Breast epithelium (tissue), 4 donors: Measurements from ENCODE around the gene PHC2. TPM values are rescaled to one million over a fixed set of nuclear protein-coding genes. Genes with fewer than 3 reads are reported as not detected.

Experiments
- DNase-seq, 2 donors: peaks; one replicate each; pipeline ENCODE4 v3.0.0-alpha.2; 2019; ENCODE audit warnings: low spot score in 2 of 2
- H3K27ac ChIP-seq, 2 donors: fragments of 200-600 bp; sonication (generic) in 1 of 2; one replicate each; pipeline ENCODE4 v1.5.1; 2016 to 2019; ENCODE audit warnings: mild to moderate bottlenecking in 1 of 2
- H3K27me3 ChIP-seq, 2 donors: fragments of 200-600 bp; sonication (generic) in 1 of 2; one replicate each; pipeline versions ENCODE4 v1.5.1 to v1.6.0; 2017 to 2019; ENCODE audit warnings: control low read depth in 1 of 2, mild to moderate bottlenecking in 1 of 2
- H3K36me3 ChIP-seq: fragments of 200-600 bp; one replicate; pipeline ENCODE4 v1.5.1; 2019
- H3K4me1 ChIP-seq, 2 donors: fragments of 200-600 bp; sonication (generic); one replicate each; pipeline ENCODE4 v1.5.1; 2016 to 2019; ENCODE audit warnings: control low read depth in 1 of 2
- H3K4me3 ChIP-seq, 3 donors: fragments of 200-600 bp; sonication (generic); 1 replicate in 2 of 3; 2 replicates in 1 of 3; pipeline ENCODE4 v1.5.1; 2016 to 2019; ENCODE audit warnings: mild to moderate bottlenecking in 3 of 3, moderate library complexity in 2 of 3
- H3K9me3 ChIP-seq, 2 donors: fragments of 200-600 bp; sonication (generic) in 1 of 2; one replicate each; pipeline ENCODE4 v1.5.1; 2016 to 2019; ENCODE audit warnings: control low read depth in 1 of 2
- CTCF ChIP-seq, 3 donors: fragments of 450-650 bp; IDR thresholded peaks; one replicate each; pipeline ENCODE4 v1.5.1; 2016 to 2017; ENCODE audit warnings: antibody characterized with exemption in 3 of 3, mild to moderate bottlenecking in 3 of 3, moderate library complexity in 3 of 3
- POLR2A ChIP-seq: fragments of 450-650 bp; IDR thresholded peaks from one replicate; pipeline ENCODE4 v1.6.1; 2016; ENCODE audit warnings: antibody characterized with exemption, mild to moderate bottlenecking, moderate library complexity
- POLR2AphosphoS5 ChIP-seq, 3 donors: sonication (generic); formaldehyde crosslinking; IDR thresholded peaks; one replicate each; pipeline ENCODE4 v1.6.1; 2017; ENCODE audit warnings: antibody characterized with exemption in 3 of 3
- intact Hi-C: fragments of 100-400 bp; cut with DNase I; formaldehyde crosslinking; loops from one replicate; pipeline ENCODE4 v1.15.1; 2023; ENCODE audit warnings: low total_unique reads
- total RNA-seq, 3 donors: library from RNA; depleted of rRNA; stranded (reverse); fragments of >200 nt; gene quantifications; one replicate each; pipeline ENCODE4 v1.1.0, GENCODE V29; 2016

The PHC2 gene
- total RNA-seq, 3 donors from 2014 or later: 103 to 214 (median 134) TPM

GRCh38 chr1:33369081-33369480, 61.8 kb downstream of the PHC2 start:
- H3K4me3 ChIP-seq: no peak overlapping the region
- peaks cover 12 to 34% of the 10 kb centered on the region in 2 donors for H3K4me1 ChIP-seq
- intact Hi-C loops: loop anchor here (5.0 kb wide), 1 partner anchor 72 kb away; no protein-coding TSS in a partner anchor

GRCh38 chr1:33368431-33368830, 62.5 kb downstream of the PHC2 start:
- H3K4me1 ChIP-seq: peaks cover 19 to 41% of the 10 kb centered on the region in 2 donors
- no peaks in the 10 kb centered on the region for H3K36me3 ChIP-seq
- DNase-seq: no peak
- no peaks in the 10 kb centered on the region for H3K27me3 ChIP-seq
- H3K9me3 ChIP-seq: no peaks in the 10 kb centered on the region
- no peak overlapping the region for H3K4me3 ChIP-seq
- intact Hi-C loops: loop anchor here (5.0 kb wide), 1 partner anchor 71 kb away; no protein-coding TSS in a partner anchor
- peak overlapping the region in 1 of 2 donors; percentile 89 for H3K27ac ChIP-seq
- TF ChIP-seq CTCF (IDR thresholded peaks at IDR 0.05) (no peak), POLR2AphosphoS5 (IDR thresholded peaks at IDR 0.05) (no peak), POLR2A (no peak)

More at GRCh38 chr1:33369081-33369480, 61.8 kb downstream of the PHC2 start:
- Histone ChIP-seq H3K9me3 (no peaks in the 10 kb centered on the region), H3K36me3 (no peaks in the 10 kb centered on the region), H3K27ac (no peak overlapping the region), H3K27me3 (no peaks in the 10 kb centered on the region)
- DNase-seq: no peak
- no peak for TF ChIP-seq POLR2AphosphoS5 (IDR thresholded peaks at IDR 0.05)
- TF ChIP-seq POLR2A: no peak
- no peak for TF ChIP-seq CTCF (IDR thresholded peaks at IDR 0.05)

GRCh38 chr1:33367485-33368405, 63.1 kb downstream of the PHC2 start:
- intact Hi-C loops: loop anchor here (5.0 kb wide), 1 partner anchor 70 kb away; no protein-coding TSS in a partner anchor
- Histone ChIP-seq H3K36me3 (no peaks in the 10 kb centered on the region), H3K9me3 (no peaks in the 10 kb centered on the region), H3K4me3 (no peak overlapping the region), H3K4me1 (peaks cover 20 to 46% of the 10 kb centered on the region in 2 donors), H3K27me3 (no peaks in the 10 kb centered on the region), H3K27ac (peak overlapping the region; percentile 89 to 94)
- DNase-seq: peak; percentile 82 to 91
- TF ChIP-seq POLR2AphosphoS5 (IDR thresholded peaks at IDR 0.05) (peak in 2 of 3 donors; percentile 61 to 76), POLR2A (no peak), CTCF (IDR thresholded peaks at IDR 0.05) (peak; percentile 94 to 97 (median 95))

GRCh38 chr1:33366762-33367484, 64.0 kb downstream of the PHC2 start:
- DNase-seq: no peak
- Histone ChIP-seq H3K27ac (peak overlapping the region; percentile 89 to 94), H3K4me1 (peaks cover 20 to 47% of the 10 kb centered on the region in 2 donors), H3K4me3 (no peak overlapping the region), H3K27me3 (no peaks in the 10 kb centered on the region), H3K9me3 (no peaks in the 10 kb centered on the region), H3K36me3 (no peaks in the 10 kb centered on the region)
- intact Hi-C loops: loop anchor here (5.0 kb wide), 1 partner anchor 70 kb away; no protein-coding TSS in a partner anchor
- no peak for TF ChIP-seq CTCF (IDR thresholded peaks at IDR 0.05)
- no peak for TF ChIP-seq POLR2A
- no peak for TF ChIP-seq POLR2AphosphoS5 (IDR thresholded peaks at IDR 0.05)
